ENCODE results near the gene DGKG.

Gene DGKG

GRCh38 chr3:186133980-186134379 is 228.1 kb downstream of the DGKG start:
- Mint-ChIP-seq H3K9me3 (no peaks in the 10 kb centered on the region), H3K27me3 (ENCODE audit: low read depth, poor library complexity) (peaks cover 14% of the 10 kb centered on the region), H3K27ac (no peak overlapping the region), H3K4me3 (no peak overlapping the region), H3K36me3 (ENCODE audit: low read depth) (no peaks in the 10 kb centered on the region), H3K4me1 (peaks cover 59% of the 10 kb centered on the region)
- no peak for DNase-seq
- no peak for TF ChIP-seq CTCF (IDR thresholded peaks at IDR 0.05)

GRCh38 chr3:186132487-186132886 is 229.5 kb downstream of the DGKG start:
- no peaks in the 10 kb centered on the region for H3K9me3 Mint-ChIP-seq
- H3K4me3 Mint-ChIP-seq = no peak overlapping the region
- peaks cover 14% of the 10 kb centered on the region for H3K27me3 Mint-ChIP-seq (ENCODE audit: low read depth, poor library complexity)
- no peak overlapping the region for H3K27ac Mint-ChIP-seq
- no peak for DNase-seq
- no peaks in the 10 kb centered on the region for H3K36me3 Mint-ChIP-seq (ENCODE audit: low read depth)
- H3K4me1 Mint-ChIP-seq = peaks cover 64% of the 10 kb centered on the region
- TF ChIP-seq CTCF (IDR thresholded peaks at IDR 0.05) = no peak

GRCh38 chr3:186129206-186129605 is 232.8 kb downstream of the DGKG start:
- Mint-ChIP-seq H3K27me3 (ENCODE audit: low read depth, poor library complexity) (peaks cover 15% of the 10 kb centered on the region), H3K27ac (peak overlapping the region; percentile 44), H3K9me3 (no peaks in the 10 kb centered on the region), H3K36me3 (ENCODE audit: low read depth) (no peaks in the 10 kb centered on the region), H3K4me1 (peaks cover 79% of the 10 kb centered on the region), H3K4me3 (no peak overlapping the region)
- DNase-seq = no peak
- no peak for TF ChIP-seq CTCF (IDR thresholded peaks at IDR 0.05)

- Mint-ChIP-seq H3K4me3 (no peak overlapping the region), H3K4me1 (peaks cover 79% of the 10 kb centered on the region), H3K27me3 (ENCODE audit: low read depth, poor library complexity) (peaks cover 15% of the 10 kb centered on the region), H3K9me3 (no peaks in the 10 kb centered on the region), H3K36me3 (ENCODE audit: low read depth) (no peaks in the 10 kb centered on the region), H3K27ac (no peak overlapping the region)
- no peak for TF ChIP-seq CTCF (IDR thresholded peaks at IDR 0.05)
- no peak for DNase-seq
Measured at GRCh38 chr3:186128158-186128557, 233.9 kb downstream of the DGKG start.

GRCh38 chr3:186127463-186127862 is 234.6 kb downstream of the DGKG start:
- Mint-ChIP-seq H3K36me3 (ENCODE audit: low read depth) (no peaks in the 10 kb centered on the region), H3K27me3 (ENCODE audit: low read depth, poor library complexity) (peaks cover 12% of the 10 kb centered on the region), H3K27ac (no peak overlapping the region), H3K9me3 (no peaks in the 10 kb centered on the region), H3K4me3 (no peak overlapping the region), H3K4me1 (peaks cover 84% of the 10 kb centered on the region)
- no peak for TF ChIP-seq CTCF (IDR thresholded peaks at IDR 0.05)
- no peak for DNase-seq

GRCh38 chr3:186125118-186125517 is 236.9 kb downstream of the DGKG start:
- no peak overlapping the region for H3K4me3 Mint-ChIP-seq
- H3K27me3 Mint-ChIP-seq (ENCODE audit: low read depth, poor library complexity) = peaks cover 10% of the 10 kb centered on the region
- H3K4me1 Mint-ChIP-seq = peaks cover 85% of the 10 kb centered on the region
- no peak for DNase-seq
- no peaks in the 10 kb centered on the region for H3K9me3 Mint-ChIP-seq
- no peaks in the 10 kb centered on the region for H3K36me3 Mint-ChIP-seq (ENCODE audit: low read depth)
- H3K27ac Mint-ChIP-seq = peak overlapping the region; percentile 81
- TF ChIP-seq CTCF (IDR thresholded peaks at IDR 0.05) = no peak

Data from nephron progenitor cell (in vitro differentiated cells).